IMR-90 (cell line): Measurements from ENCODE around the gene OGFOD3. TPM values are rescaled to one million over a fixed set of nuclear protein-coding genes. Genes with fewer than 3 reads are reported as not detected.

Experiments used
- ATAC-seq: fragments of 200-7000 bp; cut with Tn5 transposase; 2 replicates; pipeline ENCODE4 v1.9.1; 2020; ENCODE audit warnings: low read depth, mild to moderate bottlenecking, moderate library complexity
- BruUV-seq: library from RNA; stranded (reverse); fragments of 400-500 nt; replicated peaks from 2 replicates; lab custom pipeline; 2021; lab: Mats Ljungman, UMichigan
- CTCF ChIA-PET: fragments of 300-600 bp; formaldehyde crosslinking; extraction: SDS; loops from one replicate; lab custom pipeline; 2021; ENCODE audit warnings: antibody characterized with exemption; lab: Yijun Ruan, JAX
- POLR2A ChIA-PET: fragments of 300-600 bp; sonication (Branson Sonifier 250); formaldehyde crosslinking; loops from one replicate; lab custom pipeline; 2022; ENCODE audit warnings: antibody characterized with exemption; ENCODE audit not compliant: unreplicated experiment; lab: Charles Lee
- DNase-seq: peaks from one replicate; pipeline ENCODE4 v3.0.0; 2013
- H2AFZ ChIP-seq: replicated peaks from 2 replicates; pipeline ENCODE3; 2013; ENCODE audit warnings: low read length, mild to moderate bottlenecking; ENCODE audit not compliant: poor library complexity
- H2AK5ac ChIP-seq: 2 replicates; pipeline ENCODE4 v1.6.1; 2013; ENCODE audit warnings: low read depth, low read length, inconsistent platforms
- H2AK9ac ChIP-seq: replicated peaks from 2 replicates; pipeline ENCODE3; 2013; ENCODE audit warnings: mild to moderate bottlenecking, low read depth, low read length, moderate library complexity; ENCODE audit not compliant: poor library complexity
- H2BK120ac ChIP-seq: 2 replicates; pipeline ENCODE4 v1.6.1; 2013; ENCODE audit warnings: low read depth, low read length, inconsistent platforms
- H2BK15ac ChIP-seq: 3 replicates; pipeline ENCODE4 v1.6.1; 2013; ENCODE audit warnings: low read depth, low read length, inconsistent platforms
- H2BK20ac ChIP-seq: 2 replicates; pipeline ENCODE4 v1.6.1; 2013; ENCODE audit warnings: low read depth, mild to moderate bottlenecking, inconsistent platforms, low read length, moderate library complexity
- H2BK5ac ChIP-seq: 2 replicates; pipeline ENCODE4 v1.6.1; 2013; ENCODE audit warnings: mild to moderate bottlenecking, low read depth, low read length, inconsistent platforms; ENCODE audit not compliant: poor library complexity, severe bottlenecking
- H3K14ac ChIP-seq: replicated peaks from 2 replicates; pipeline ENCODE4 v1.6.1; 2013; ENCODE audit warnings: low read depth, low read length, inconsistent platforms
- H3K18ac ChIP-seq: 2 replicates; pipeline ENCODE4 v1.6.1; 2013; ENCODE audit warnings: low read depth, low read length, control low read depth
- H3K23ac ChIP-seq: 2 replicates; pipeline ENCODE4 v1.6.1; 2013; ENCODE audit warnings: low read depth, low read length, inconsistent platforms
- H3K27ac ChIP-seq: 2 replicates; pipeline ENCODE4 v1.5.1; 2013; ENCODE audit warnings: mild to moderate bottlenecking, control low read depth, low read length; ENCODE audit not compliant: insufficient read depth
- H3K27me3 ChIP-seq: 2 replicates; pipeline ENCODE4 v1.6.1; 2013; ENCODE audit warnings: low read length; ENCODE audit not compliant: control insufficient read depth, insufficient read depth
- H3K36me3 ChIP-seq: 2 replicates; pipeline ENCODE4 v1.6.1; 2013; ENCODE audit warnings: low read length, mixed read lengths; ENCODE audit not compliant: control insufficient read depth, insufficient read depth
- H3K4ac ChIP-seq: 2 replicates; pipeline ENCODE4 v1.6.1; 2013; ENCODE audit warnings: low read depth, low read length, inconsistent platforms
- H3K4me1 ChIP-seq: 2 replicates; pipeline ENCODE4 v1.6.1; 2013; ENCODE audit warnings: low read length, mixed read lengths; ENCODE audit not compliant: control insufficient read depth, insufficient read depth
- H3K4me2 ChIP-seq: 2 replicates; pipeline ENCODE4 v1.6.1; 2013; ENCODE audit warnings: low read depth, mild to moderate bottlenecking, control low read depth, low read length, moderate library complexity
- H3K4me3 ChIP-seq: 2 replicates; pipeline ENCODE4 v1.5.1; 2013; ENCODE audit warnings: low read depth, mild to moderate bottlenecking, control low read depth, low read length, moderate library complexity; ENCODE audit not compliant: insufficient read depth
- H3K56ac ChIP-seq: 2 replicates; pipeline ENCODE4 v1.6.1; 2013; ENCODE audit warnings: low read length, inconsistent platforms; ENCODE audit not compliant: insufficient read depth; ENCODE audit errors: extremely low read depth
- H3K79me1 ChIP-seq, 2 experiments: 2 replicates each; pipeline ENCODE4 v1.6.1; 2013; ENCODE audit warnings: low read length in 2 of 2, inconsistent platforms in 1 of 2, low read depth in 1 of 2
- H3K9ac ChIP-seq: 2 replicates; pipeline ENCODE4 v1.6.1; 2013; ENCODE audit warnings: low read depth, low read length, control low read depth
- H3K9me1 ChIP-seq: 2 replicates; pipeline ENCODE4 v1.6.1; 2013; ENCODE audit warnings: low read length, inconsistent platforms; ENCODE audit not compliant: insufficient read depth
- H3K9me3 ChIP-seq: 2 replicates; pipeline ENCODE4 v1.6.1; 2013; ENCODE audit warnings: low read length; ENCODE audit not compliant: control insufficient read depth, insufficient read depth
- H4K20me1 ChIP-seq: 2 replicates; pipeline ENCODE4 v1.6.1; 2013; ENCODE audit warnings: low read length, inconsistent platforms; ENCODE audit not compliant: insufficient read depth
- H4K5ac ChIP-seq: 2 replicates; pipeline ENCODE4 v1.6.1; 2013; ENCODE audit warnings: mild to moderate bottlenecking, low read depth, low read length, control low read depth
- H4K8ac ChIP-seq, 2 experiments: 2 replicates each; pipeline ENCODE4 v1.6.1; 2013; ENCODE audit warnings: low read depth in 2 of 2, low read length in 2 of 2, control low read depth in 1 of 2, inconsistent platforms in 1 of 2
- H4K91ac ChIP-seq: 2 replicates; pipeline ENCODE4 v1.6.1; 2013; ENCODE audit warnings: low read depth, low read length, inconsistent platforms; ENCODE audit not compliant: insufficient read depth
- BHLHE40 ChIP-seq: fragments of 150-350 bp; IDR thresholded peaks from 2 replicates; pipeline ENCODE4 v1.6.1; 2016; ENCODE audit warnings: mild to moderate bottlenecking, low read depth, low read length
- CEBPB ChIP-seq: IDR thresholded peaks from 2 replicates; pipeline ENCODE4 v1.6.1; 2012; ENCODE audit warnings: low read depth, low read length, improper control_type of control experiment
- CHD1 ChIP-seq: IDR thresholded peaks from 2 replicates; pipeline ENCODE4 v1.6.1; 2012; ENCODE audit warnings: low read depth, low read length, improper control_type of control experiment
- CTCF ChIP-seq: conservative IDR thresholded peaks from 2 replicates; pipeline ENCODE4 v1.5.1; 2012; ENCODE audit warnings: mild to moderate bottlenecking, low read depth, low read length, improper control_type of control experiment
- ELK1 ChIP-seq: fragments of 150-350 bp; IDR thresholded peaks from 2 replicates; pipeline ENCODE4 v1.6.1; 2016; ENCODE audit warnings: low read depth, mild to moderate bottlenecking, low read length, moderate library complexity, borderline replicate concordance
- FOS ChIP-seq: fragments of 150-350 bp; IDR thresholded peaks from 2 replicates; pipeline ENCODE4 v1.6.1; 2016; ENCODE audit warnings: low read depth, low read length
- MAFK ChIP-seq: IDR thresholded peaks from 2 replicates; pipeline ENCODE4 v1.6.1; 2012; ENCODE audit warnings: low read depth, low read length, improper control_type of control experiment
- MAZ ChIP-seq: IDR thresholded peaks from 2 replicates; pipeline ENCODE4 v1.6.1; 2012; ENCODE audit warnings: low read depth, mild to moderate bottlenecking, low read length, improper control_type of control experiment, moderate library complexity, borderline replicate concordance
- MXI1 ChIP-seq: IDR thresholded peaks from 2 replicates; pipeline ENCODE4 v1.6.1; 2012; ENCODE audit warnings: low read depth, mild to moderate bottlenecking, low read length, moderate library complexity, borderline replicate concordance
- NFE2L2 ChIP-seq: fragments of 150-350 bp; IDR thresholded peaks from 2 replicates; pipeline ENCODE4 v1.6.1; 2016; ENCODE audit warnings: low read depth, mild to moderate bottlenecking, low read length
- POLR2A ChIP-seq: IDR thresholded peaks from 2 replicates; pipeline ENCODE4 v1.6.1; 2012; ENCODE audit warnings: mild to moderate bottlenecking, low read depth, low read length
- RAD21 ChIP-seq: IDR thresholded peaks from 2 replicates; pipeline ENCODE4 v1.6.1; 2012; ENCODE audit warnings: low read length, improper control_type of control experiment
- RCOR1 ChIP-seq: IDR thresholded peaks from 2 replicates; pipeline ENCODE4 v1.6.1; 2012; ENCODE audit warnings: mild to moderate bottlenecking, low read length, improper control_type of control experiment; ENCODE audit not compliant: insufficient replicate concordance
- RFX5 ChIP-seq: IDR thresholded peaks from 2 replicates; pipeline ENCODE4 v1.8.0; 2012; ENCODE audit warnings: low read depth, mild to moderate bottlenecking, low read length, moderate library complexity
- SMC3 ChIP-seq: fragments of 150-350 bp; IDR thresholded peaks from 2 replicates; pipeline ENCODE4 v1.6.1; 2016; ENCODE audit warnings: low read depth, mild to moderate bottlenecking, antibody characterized with exemption, low read length, moderate library complexity
- USF2 ChIP-seq: fragments of 150-350 bp; IDR thresholded peaks from 2 replicates; pipeline ENCODE4 v1.6.1; 2017; ENCODE audit warnings: mild to moderate bottlenecking, antibody characterized with exemption, low read length, low read depth
- WGBS, 2 experiments: methylation state at CpG; one replicate each; pipeline versions ENCODE4 v1.1.5 to v1.1.7; 2013; ENCODE audit warnings: missing lambda C conversion rate in 2 of 2; ENCODE audit not compliant: insufficient read length in 1 of 2; ENCODE audit errors: extremely low coverage in 2 of 2; 5-methylcytosine and 5-hydroxymethylcytosine counted together
- dilution Hi-C: fragments of 300-500 bp; cut with HindIII; formaldehyde crosslinking; loops from one replicate; pipeline ENCODE4 v1.14.3; 2018; ENCODE audit warnings: low sequenced_read_pairs; ENCODE audit not compliant: unreplicated experiment
- in situ Hi-C: fragments of 300-500 bp; cut with MboI; formaldehyde crosslinking; loops from 3 replicates; pipeline ENCODE4 v1.14.3; 2019; ENCODE audit warnings: low sequenced_read_pairs, inconsistent platforms, mixed read lengths
- intact Hi-C: fragments of 100-400 bp; cut with micrococcal nuclease; formaldehyde crosslinking; loops from 2 replicates; pipeline ENCODE4 v1.10.0; 2022
- polyA plus RNA-seq, 3 experiments: library from polyadenylated mRNA; depleted of rRNA; stranded (reverse); fragments of >200 nt; gene quantifications; 2 replicates each; pipeline ENCODE4 v1.2.3, GENCODE V29; 2012; ENCODE audit warnings: low replicate concordance in 1 of 3
- total RNA-seq: library from RNA; depleted of rRNA; stranded (reverse); fragments of >200 nt; gene quantifications from 2 replicates; pipeline ENCODE4 v1.2.3, GENCODE V29; 2012

OGFOD3 gene
- total and polyA plus RNA-seq, 2 of the 4 experiments (the other 2 are of a cell fraction), result 25.3 to 33.4 TPM

- CTCF ChIA-PET, result no interaction called here
- in situ Hi-C loops, result loop anchor here (10.0 kb wide), 2 partner anchors 199 to 419 kb away; no protein-coding TSS in a partner anchor
These were observed 62.5 kb downstream of the OGFOD3 start for GRCh38 chr17:82355770-82356427.

More at GRCh38 chr17:82355770-82356427, 62.5 kb downstream of the OGFOD3 start:
- ATAC-seq (no peak), DNase-seq (no peak)
- dilution Hi-C loops (no loop called here), intact Hi-C loops (no loop called here)
- H4K8ac ChIP-seq, result no peak overlapping the region
- peaks cover 5% of the 10 kb centered on the region; the same call in 1 of the 2 replicates for H3K4me1 ChIP-seq
- no peak overlapping the region for H3K18ac ChIP-seq
- TF ChIP-seq CEBPB (no peak), POLR2A (no peak), BHLHE40 (no peak), RAD21 (no peak), RCOR1 (no peak), CTCF (no peak), NFE2L2 (no peak), MXI1 (no peak), ELK1 (no peak), SMC3 (no peak), RFX5 (no peak), MAZ (no peak), CHD1 (no peak), FOS (no peak), MAFK (no peak), USF2 (no peak)
- H3K14ac ChIP-seq, result no peak overlapping the region
- POLR2A ChIA-PET, result no interaction called here
- no peak overlapping the region for H2BK120ac ChIP-seq
- no peak overlapping the region for H4K91ac ChIP-seq
- H2BK5ac ChIP-seq, result no peak overlapping the region
- H3K27ac ChIP-seq, result no peak overlapping the region
- no peak overlapping the region for H2BK20ac ChIP-seq
- WGBS, 2 experiments, result 85% methylated on average over 4 of the region's 11 CpGs; no CpG with 5 or more reads in 1 of the 2 experiments
- H4K20me1 ChIP-seq, result peaks cover 7% of the 10 kb centered on the region; the same call in 1 of the 2 replicates
- no peak overlapping the region for H2BK15ac ChIP-seq
- no peak overlapping the region for H2AFZ ChIP-seq
- no peak overlapping the region for H3K4me2 ChIP-seq
- H4K5ac ChIP-seq, result no peak overlapping the region
- no peak overlapping the region for H3K56ac ChIP-seq
- H2AK5ac ChIP-seq, result no peak overlapping the region
- H3K9me1 ChIP-seq, result no peaks in the 10 kb centered on the region
- H3K9ac ChIP-seq, result no peak overlapping the region
- no peaks in the 10 kb centered on the region for H3K79me1 ChIP-seq
- H3K4ac ChIP-seq, result no peak overlapping the region
- no peaks in the 10 kb centered on the region for H3K36me3 ChIP-seq
- peaks cover 25% of the 10 kb centered on the region; the same call in 1 of the 2 replicates for H3K27me3 ChIP-seq
- H3K23ac ChIP-seq, result no peak overlapping the region
- no peak overlapping the region for H2AK9ac ChIP-seq
- H3K9me3 ChIP-seq, result no peaks in the 10 kb centered on the region
- no peak overlapping the region for H3K4me3 ChIP-seq
- BruUV-seq, result no TSS peak
